B cell (primary cell): Measurements from ENCODE around the gene HPS5. TPM values are rescaled to one million over a fixed set of nuclear protein-coding genes. Genes with fewer than 3 reads are reported as not detected.

Experiments used
- ATAC-seq: fragments of 200-7000 bp; cut with Tn5 transposase; one replicate; pipeline ENCODE4 v1.10.0; 2021; ENCODE audit warnings: low read depth, mild to moderate bottlenecking, moderate number of reproducible peaks, moderate library complexity
- CTCF ChIA-PET: fragments of 350-600 bp; sonication (Branson Sonifier 250); formaldehyde crosslinking; loops from one replicate; lab custom pipeline; 2021; ENCODE audit warnings: antibody characterized with exemption, inconsistent platforms; lab: Charles Lee
- POLR2A ChIA-PET: fragments of 350-600 bp; sonication (Branson Sonifier 250); formaldehyde crosslinking; loops from one replicate; lab custom pipeline; 2021; ENCODE audit warnings: antibody characterized with exemption; lab: Charles Lee
- DNase-seq: peaks from one replicate; pipeline ENCODE4 v3.0.0; 2013
- H2AFZ ChIP-seq: 2 replicates; pipeline ENCODE4 v1.6.1; 2012; ENCODE audit warnings: mild to moderate bottlenecking, low read depth, low read length; ENCODE audit not compliant: insufficient read depth, poor library complexity, severe bottlenecking
- H3K27ac ChIP-seq, 2 donors: 1 replicate in 1 of 2; 2 replicates in 1 of 2; pipeline ENCODE4 v1.5.1; 2012 to 2013; ENCODE audit warnings: low read length in 2 of 2, mild to moderate bottlenecking in 2 of 2, moderate library complexity in 1 of 2
- H3K27me3 ChIP-seq, 4 experiments: fragments of 200-600 bp in 1 of 4; sonication (generic) in 1 of 4; replicated peaks in 1 of 4; 1 replicate in 2 of 4; 2 replicates in 2 of 4; pipeline versions ENCODE4 v1.6.1 to v1.7.0; 2013 to 2016; ENCODE audit warnings: low read length in 3 of 4, mild to moderate bottlenecking in 2 of 4, mixed read lengths in 1 of 4, moderate library complexity in 1 of 4; ENCODE audit not compliant: insufficient read depth in 4 of 4, control insufficient read depth in 3 of 4; ENCODE audit errors: control extremely low read depth in 1 of 4
- H3K36me3 ChIP-seq, 2 experiments: replicated peaks in 1 of 2; 1 replicate in 1 of 2; 2 replicates in 1 of 2; pipeline versions ENCODE4 v1.6.1 to v1.7.1; 2013; ENCODE audit warnings: low read length in 1 of 2; ENCODE audit not compliant: insufficient read depth in 2 of 2, control insufficient read depth in 1 of 2; ENCODE audit errors: control extremely low read depth in 1 of 2, extremely low read depth in 1 of 2
- H3K4me1 ChIP-seq, 2 donors: fragments of 200-600 bp in 1 of 2; sonication (generic) in 1 of 2; 1 replicate in 1 of 2; 2 replicates in 1 of 2; pipeline versions ENCODE4 v1.5.1 to v1.6.1; 2013 to 2017; ENCODE audit warnings: low read length in 2 of 2; ENCODE audit not compliant: control insufficient read depth in 2 of 2, insufficient read depth in 2 of 2
- H3K4me2 ChIP-seq: replicated peaks from 2 replicates; pipeline ENCODE3; 2012; ENCODE audit warnings: mild to moderate bottlenecking, low read depth, low read length; ENCODE audit not compliant: poor library complexity, severe bottlenecking
- H3K4me3 ChIP-seq, 5 experiments: fragments of 200-600 bp in 1 of 5; sonication (generic) in 1 of 5; 1 replicate in 3 of 5; 2 replicates in 2 of 5; pipeline versions ENCODE4 v1.5.1 to v1.7.0; 2011 to 2016; ENCODE audit warnings: low read length in 4 of 5, mild to moderate bottlenecking in 4 of 5, low read depth in 2 of 5, control low read depth in 1 of 5, moderate library complexity in 1 of 5; ENCODE audit not compliant: insufficient read depth in 1 of 5; ENCODE audit errors: control extremely low read depth in 1 of 5, extremely low read depth in 1 of 5
- H3K79me2 ChIP-seq: fragments of 200-600 bp; sonication (generic); one replicate; pipeline ENCODE4 v1.6.0; 2016; ENCODE audit warnings: low read length; ENCODE audit not compliant: control insufficient read depth, insufficient read depth
- H3K9ac ChIP-seq: fragments of 200-600 bp; sonication (generic); 2 replicates; pipeline ENCODE4 v1.6.1; 2017; ENCODE audit warnings: mild to moderate bottlenecking, low read length, moderate library complexity
- H3K9me3 ChIP-seq, 3 donors: one replicate each; pipeline versions ENCODE4 v1.6.1 to v1.7.1; 2013; ENCODE audit warnings: low read length in 2 of 3; ENCODE audit not compliant: control insufficient read depth in 2 of 3, insufficient read depth in 1 of 3; ENCODE audit errors: control extremely low read depth in 1 of 3
- H4K20me1 ChIP-seq: 2 replicates; pipeline ENCODE4 v1.6.0; 2012; ENCODE audit warnings: mild to moderate bottlenecking, low read length; ENCODE audit not compliant: insufficient read depth, control insufficient read depth, poor library complexity, severe bottlenecking
- H3K27ac Mint-ChIP-seq: one replicate; pipeline ENCODE4 v1.8.0; 2021; ENCODE audit warnings: mixed read lengths
- H3K27me3 Mint-ChIP-seq: one replicate; pipeline ENCODE4 v1.8.0; 2021; ENCODE audit warnings: mixed read lengths
- H3K4me1 Mint-ChIP-seq: one replicate; pipeline ENCODE4 v1.8.0; 2021; ENCODE audit warnings: mixed read lengths
- H3K4me3 Mint-ChIP-seq: one replicate; pipeline ENCODE4 v1.8.0; 2021; ENCODE audit warnings: mixed read lengths
- H3K9me3 Mint-ChIP-seq: one replicate; pipeline ENCODE4 v1.8.0; 2022; ENCODE audit warnings: mixed read lengths; ENCODE audit not compliant: insufficient read depth
- EZH2 ChIP-seq: IDR thresholded peaks from 2 replicates; pipeline ENCODE4 v1.6.1; 2012; ENCODE audit warnings: borderline replicate concordance, low read depth, mild to moderate bottlenecking, moderate library complexity, low read length; ENCODE audit not compliant: insufficient read depth, poor library complexity, severe bottlenecking
- WGBS: methylation state at CpG from one replicate; pipeline ENCODE4 v1.1.5; 2013; ENCODE audit warnings: missing lambda C conversion rate; ENCODE audit not compliant: insufficient coverage; 5-methylcytosine and 5-hydroxymethylcytosine counted together
- intact Hi-C: fragments of 100-400 bp; cut with micrococcal nuclease; formaldehyde crosslinking; loops from one replicate; pipeline ENCODE4 v1.10.0; 2022
- polyA plus RNA-seq: library from polyadenylated mRNA; depleted of rRNA; stranded (reverse); fragments of >200 nt; gene quantifications from 2 replicates; pipeline ENCODE4 v1.2.3, GENCODE V29; 2012
- total RNA-seq, 2 donors: library from RNA; stranded (reverse); fragments of 120-200 nt in 1 of 2; gene quantifications; 1 replicate in 1 of 2; 2 replicates in 1 of 2; pipeline versions ENCODE4 v1.2.3 to v1.2.4, GENCODE V29; 2013 to 2022
- TF ChIP-seq, protein P1 (sequence below): fragments of 200-600 bp; IDR thresholded peaks from one replicate; pipeline ENCODE4 v1.8.0; 2022; ENCODE audit warnings: antibody characterized with exemption, mild to moderate bottlenecking

HPS5 gene
- total and polyA plus RNA-seq, 2 donors (not counting 1 experiment from before 2014, with no cell fraction given) = 15.2 to 31.3 TPM

- Mint-ChIP-seq H3K4me1 (no peaks in the 10 kb centered on the region), H3K9me3 (no peaks in the 10 kb centered on the region), H3K4me3 (no peak overlapping the region), H3K27me3 (no peaks in the 10 kb centered on the region), H3K27ac (no peak overlapping the region)
- Histone ChIP-seq H3K27me3 (no peaks in the 10 kb centered on the region), H3K9ac (no peak overlapping the region), H3K79me2 (no peaks in the 10 kb centered on the region), H3K9me3 (no peaks in the 10 kb centered on the region), H4K20me1 (no peaks in the 10 kb centered on the region), H2AFZ (no peak overlapping the region), H3K4me2 (no peak overlapping the region), H3K27ac (no peak overlapping the region), H3K4me1 (no peaks in the 10 kb centered on the region), H3K36me3 (peaks cover 12 to 66% of the 10 kb centered on the region in 2 experiments), H3K4me3 (no peak overlapping the region)
- DNase-seq = no peak
- ChIA-PET CTCF (interaction anchor here (0.6 kb wide), 1 partner anchor 61 kb away, joined by 4 read pairs; no protein-coding TSS in a partner anchor), POLR2A (no interaction called here)
- intact Hi-C loops = no loop called here
- TF ChIP-seq, protein P1, sequence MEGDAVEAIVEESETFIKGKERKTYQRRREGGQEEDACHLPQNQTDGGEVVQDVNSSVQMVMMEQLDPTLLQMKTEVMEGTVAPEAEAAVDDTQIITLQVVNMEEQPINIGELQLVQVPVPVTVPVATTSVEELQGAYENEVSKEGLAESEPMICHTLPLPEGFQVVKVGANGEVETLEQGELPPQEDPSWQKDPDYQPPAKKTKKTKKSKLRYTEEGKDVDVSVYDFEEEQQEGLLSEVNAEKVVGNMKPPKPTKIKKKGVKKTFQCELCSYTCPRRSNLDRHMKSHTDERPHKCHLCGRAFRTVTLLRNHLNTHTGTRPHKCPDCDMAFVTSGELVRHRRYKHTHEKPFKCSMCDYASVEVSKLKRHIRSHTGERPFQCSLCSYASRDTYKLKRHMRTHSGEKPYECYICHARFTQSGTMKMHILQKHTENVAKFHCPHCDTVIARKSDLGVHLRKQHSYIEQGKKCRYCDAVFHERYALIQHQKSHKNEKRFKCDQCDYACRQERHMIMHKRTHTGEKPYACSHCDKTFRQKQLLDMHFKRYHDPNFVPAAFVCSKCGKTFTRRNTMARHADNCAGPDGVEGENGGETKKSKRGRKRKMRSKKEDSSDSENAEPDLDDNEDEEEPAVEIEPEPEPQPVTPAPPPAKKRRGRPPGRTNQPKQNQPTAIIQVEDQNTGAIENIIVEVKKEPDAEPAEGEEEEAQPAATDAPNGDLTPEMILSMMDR = no peak
- TF ChIP-seq EZH2 = no peak
- WGBS = 100% methylated on average over 2 of the region's 4 CpGs
- ATAC-seq = no peak
Observed at GRCh38 chr11:18364495-18365073, 42.6 kb upstream of the HPS5 start.

- H3K4me1 Mint-ChIP-seq = no peaks in the 10 kb centered on the region
- CTCF ChIA-PET = no interaction called here
- WGBS = 100% methylated on average over 4 of the region's 5 CpGs
Observed at GRCh38 chr11:18361154-18361553, 39.2 kb upstream of the HPS5 start.

More at GRCh38 chr11:18361154-18361553, 39.2 kb upstream of the HPS5 start:
- Histone ChIP-seq H3K36me3 (peaks cover 15 to 80% of the 10 kb centered on the region in 2 experiments), H2AFZ (no peak overlapping the region), H3K27me3 (no peaks in the 10 kb centered on the region), H3K4me1 (no peaks in the 10 kb centered on the region), H3K9ac (no peak overlapping the region), H3K79me2 (no peaks in the 10 kb centered on the region), H3K4me3 (no peak overlapping the region), H3K27ac (no peak overlapping the region), H3K9me3 (no peaks in the 10 kb centered on the region), H3K4me2 (no peak overlapping the region), H4K20me1 (no peaks in the 10 kb centered on the region)
- Mint-ChIP-seq H3K27ac (no peak overlapping the region), H3K4me3 (no peak overlapping the region), H3K9me3 (no peaks in the 10 kb centered on the region), H3K27me3 (no peaks in the 10 kb centered on the region)
- TF ChIP-seq, protein P1 = no peak
- no peak for TF ChIP-seq EZH2
- intact Hi-C loops = no loop called here
- POLR2A ChIA-PET = no interaction called here
- no peak for ATAC-seq
- DNase-seq = no peak
